HK-2 (cell line): Measurements from ENCODE around the gene SCAF4.
"Not testable (repeated sequence)": the region's sequence is repeated elsewhere in the genome, so short reads cannot be mapped to it uniquely, and the experiment has no call there.

ENCODE experiments used
- DNase-seq: peaks from one replicate; pipeline ENCODE4 v3.0.0-alpha.2; 2018; ENCODE audit not compliant: unreplicated experiment

Gene SCAF4

GRCh38 chr21:31673321-31673912, 58.5 kb downstream of the SCAF4 start:
- DNase-seq: no peak

- DNase-seq: no peak
These were observed 60.0 kb downstream of the SCAF4 start for GRCh38 chr21:31671931-31672330.

GRCh38 chr21:31671146-31671716, 60.7 kb downstream of the SCAF4 start:
- DNase-seq: no peak

GRCh38 chr21:31670070-31670469, 61.8 kb downstream of the SCAF4 start:
- DNase-seq: no peak

GRCh38 chr21:31668651-31669491, 63.0 kb downstream of the SCAF4 start:
- DNase-seq: no peak

GRCh38 chr21:31667639-31668038, 64.3 kb downstream of the SCAF4 start:
- DNase-seq: no peak

- DNase-seq: no peak
These were observed 64.8 kb downstream of the SCAF4 start for GRCh38 chr21:31667132-31667531.

GRCh38 chr21:31666445-31667010, 65.4 kb downstream of the SCAF4 start:
- DNase-seq: no peak

- DNase-seq: not testable (repeated sequence)
These were observed 66.0 kb downstream of the SCAF4 start for GRCh38 chr21:31665869-31666268.

- DNase-seq: no peak
These were observed 66.5 kb downstream of the SCAF4 start for GRCh38 chr21:31665397-31665796.

GRCh38 chr21:31663584-31664249, 68.2 kb downstream of the SCAF4 start:
- no peak for DNase-seq

GRCh38 chr21:31660591-31660990, 71.3 kb downstream of the SCAF4 start:
- no peak for DNase-seq

- no peak for DNase-seq
These were observed 71.7 kb downstream of the SCAF4 start for GRCh38 chr21:31660259-31660565.

- DNase-seq: peak; percentile 89
These were observed 72.2 kb downstream of the SCAF4 start, which contains the start of gene SOD1 for GRCh38 chr21:31659536-31660258. Gene SOD1, plus strand, starts transcription at chr21:31659693. Its CDS starts 77 bp downstream, at chr21:31659770.

GRCh38 chr21:31659286-31659535, 72.7 kb downstream of the SCAF4 start:
- DNase-seq: no peak

- no peak for DNase-seq
These were observed 73.9 kb downstream of the SCAF4 start for GRCh38 chr21:31658053-31658452.

GRCh38 chr21:31656199-31657095, 75.5 kb downstream of the SCAF4 start:
- peak; percentile 28 for DNase-seq

GRCh38 chr21:31654821-31655580, 76.9 kb downstream of the SCAF4 start:
- DNase-seq: not testable (repeated sequence)

GRCh38 chr21:31654340-31654739, 77.6 kb downstream of the SCAF4 start:
- no peak for DNase-seq

- not testable (repeated sequence) for DNase-seq
These were observed 80.4 kb downstream of the SCAF4 start for GRCh38 chr21:31651491-31651890.
